ENCODE data around the gene PLSCR4. TPM values are rescaled to one million over a fixed set of nuclear protein-coding genes. Genes with fewer than 3 reads are reported as not detected.
"Not testable (repeated sequence)": the region's sequence is repeated elsewhere in the genome, so short reads cannot be mapped to it uniquely, and the experiment has no call there.

PLSCR4 gene
- total and polyA plus RNA-seq, 2 donors from 2014 or later: 11.9 to 33.0 TPM

DNA sequence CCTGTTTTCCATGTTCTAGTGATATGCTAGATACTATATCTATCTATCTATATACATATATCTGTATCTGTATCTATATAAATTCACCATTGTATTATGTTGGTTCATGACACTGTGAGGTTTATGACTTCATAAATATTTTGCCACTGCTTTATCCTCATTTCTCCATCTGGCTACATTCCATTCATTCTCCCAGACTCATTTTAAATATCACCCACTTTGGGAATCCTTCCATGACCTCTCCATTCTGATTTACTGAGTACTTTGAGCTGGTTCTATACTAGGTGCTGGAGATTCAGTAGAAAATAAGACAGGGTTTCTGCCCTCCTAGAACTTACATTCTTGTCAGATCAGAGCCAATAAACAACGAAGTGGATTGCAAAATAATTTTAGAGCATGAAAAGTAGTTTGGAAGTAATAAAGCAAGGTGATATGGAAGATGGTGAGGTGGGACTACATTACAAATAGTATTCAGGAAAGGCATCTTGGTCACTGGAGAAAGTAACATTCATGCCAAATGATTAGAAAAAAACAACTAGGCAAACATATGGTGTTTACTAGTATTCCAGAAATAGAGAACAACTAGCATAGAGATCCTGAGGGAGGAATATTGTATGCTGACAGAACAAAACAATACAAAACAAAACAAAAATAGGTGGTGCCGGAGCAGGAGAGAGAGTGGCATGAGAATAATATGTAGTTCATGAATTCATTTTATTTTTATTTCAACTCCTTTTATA lies 11.6 kb upstream of the PLSCR4 start:
- Histone ChIP-seq H3K4me3 (ENCODE audit: low read length in 3 of 3) (no peak overlapping the region), H3K4me1 (ENCODE audit: control insufficient read depth in 2 of 3, insufficient read depth in 2 of 3, low read depth in 1 of 3, low read length in 3 of 3) (no peaks in the 10 kb centered on the region), H3K9ac (ENCODE audit: low read length in 3 of 3) (no peak overlapping the region), H3K27me3 (ENCODE audit: control insufficient read depth, insufficient read depth, low read length) (no peaks in the 10 kb centered on the region), H3K36me3 (ENCODE audit: control insufficient read depth in 2 of 3, insufficient read depth in 3 of 3, low read length in 3 of 3) (no peaks in the 10 kb centered on the region), H3K9me3 (ENCODE audit: control insufficient read depth in 2 of 3, insufficient read depth in 1 of 3, low read length in 3 of 3) (no peaks in the 10 kb centered on the region), H3K27ac (ENCODE audit: low read depth in 2 of 2, low read length in 2 of 2) (no peak overlapping the region)
- intact Hi-C loops (cut with DNase I): no loop called here
- DNase-seq (no peak), FAIRE-seq (no peak)
- TF ChIP-seq, protein P1, sequence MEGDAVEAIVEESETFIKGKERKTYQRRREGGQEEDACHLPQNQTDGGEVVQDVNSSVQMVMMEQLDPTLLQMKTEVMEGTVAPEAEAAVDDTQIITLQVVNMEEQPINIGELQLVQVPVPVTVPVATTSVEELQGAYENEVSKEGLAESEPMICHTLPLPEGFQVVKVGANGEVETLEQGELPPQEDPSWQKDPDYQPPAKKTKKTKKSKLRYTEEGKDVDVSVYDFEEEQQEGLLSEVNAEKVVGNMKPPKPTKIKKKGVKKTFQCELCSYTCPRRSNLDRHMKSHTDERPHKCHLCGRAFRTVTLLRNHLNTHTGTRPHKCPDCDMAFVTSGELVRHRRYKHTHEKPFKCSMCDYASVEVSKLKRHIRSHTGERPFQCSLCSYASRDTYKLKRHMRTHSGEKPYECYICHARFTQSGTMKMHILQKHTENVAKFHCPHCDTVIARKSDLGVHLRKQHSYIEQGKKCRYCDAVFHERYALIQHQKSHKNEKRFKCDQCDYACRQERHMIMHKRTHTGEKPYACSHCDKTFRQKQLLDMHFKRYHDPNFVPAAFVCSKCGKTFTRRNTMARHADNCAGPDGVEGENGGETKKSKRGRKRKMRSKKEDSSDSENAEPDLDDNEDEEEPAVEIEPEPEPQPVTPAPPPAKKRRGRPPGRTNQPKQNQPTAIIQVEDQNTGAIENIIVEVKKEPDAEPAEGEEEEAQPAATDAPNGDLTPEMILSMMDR (IDR thresholded peaks at IDR 0.05; ENCODE audit: borderline replicate concordance, extremely low read depth, insufficient read depth): no peak

DNA sequence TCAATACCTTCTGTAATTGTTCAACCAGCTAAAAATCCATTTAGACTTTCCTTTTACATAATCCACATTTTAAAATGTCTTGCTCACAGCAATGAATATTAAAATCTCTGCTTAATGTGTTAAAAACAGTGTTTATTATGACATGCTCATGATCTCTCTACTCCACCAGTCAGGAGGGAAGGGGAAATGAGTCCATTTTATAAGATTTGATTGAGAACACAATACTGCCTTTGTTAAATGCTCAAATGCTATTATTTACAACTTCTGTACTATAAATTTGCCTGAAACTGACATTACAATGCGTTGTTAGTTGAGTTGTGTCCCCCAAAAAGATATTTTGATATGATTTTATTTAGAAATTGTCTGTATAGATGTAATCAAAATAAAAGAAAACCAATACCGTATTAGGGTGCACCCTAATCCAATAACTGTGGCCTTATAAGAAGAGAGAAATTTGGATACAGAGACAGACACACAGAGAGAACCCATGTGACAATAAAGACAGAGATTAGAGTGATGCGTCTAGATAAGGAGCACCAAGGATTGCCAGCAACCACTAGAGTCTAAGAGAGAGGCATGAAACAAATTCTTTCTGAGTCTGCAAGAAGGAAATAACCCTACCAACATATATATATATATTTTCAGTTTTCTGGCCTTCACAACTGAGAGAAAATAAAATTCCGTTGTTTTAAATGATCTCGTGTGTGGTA lies 9.1 kb upstream of the PLSCR4 start:
- no peaks in the 10 kb centered on the region for H3K36me3 ChIP-seq (ENCODE audit: control insufficient read depth in 2 of 3, insufficient read depth in 3 of 3, low read length in 3 of 3)
- no peak for FAIRE-seq
- no peaks in the 10 kb centered on the region for H3K27me3 ChIP-seq (ENCODE audit: control insufficient read depth, insufficient read depth, low read length)
- intact Hi-C loops (cut with DNase I): no loop called here
- DNase-seq: no peak
- H3K4me3 ChIP-seq (ENCODE audit: low read length in 3 of 3): no peak overlapping the region
- TF ChIP-seq, protein P1 (IDR thresholded peaks at IDR 0.05; ENCODE audit: borderline replicate concordance, extremely low read depth, insufficient read depth): no peak
- H3K9ac ChIP-seq (ENCODE audit: low read length in 3 of 3): no peak overlapping the region
- H3K4me1 ChIP-seq (ENCODE audit: control insufficient read depth in 2 of 3, insufficient read depth in 2 of 3, low read depth in 1 of 3, low read length in 3 of 3): no peaks in the 10 kb centered on the region
- no peak overlapping the region for H3K27ac ChIP-seq (ENCODE audit: low read depth in 2 of 2, low read length in 2 of 2)
- H3K9me3 ChIP-seq (ENCODE audit: control insufficient read depth in 2 of 3, insufficient read depth in 1 of 3, low read length in 3 of 3): no peaks in the 10 kb centered on the region

DNA sequence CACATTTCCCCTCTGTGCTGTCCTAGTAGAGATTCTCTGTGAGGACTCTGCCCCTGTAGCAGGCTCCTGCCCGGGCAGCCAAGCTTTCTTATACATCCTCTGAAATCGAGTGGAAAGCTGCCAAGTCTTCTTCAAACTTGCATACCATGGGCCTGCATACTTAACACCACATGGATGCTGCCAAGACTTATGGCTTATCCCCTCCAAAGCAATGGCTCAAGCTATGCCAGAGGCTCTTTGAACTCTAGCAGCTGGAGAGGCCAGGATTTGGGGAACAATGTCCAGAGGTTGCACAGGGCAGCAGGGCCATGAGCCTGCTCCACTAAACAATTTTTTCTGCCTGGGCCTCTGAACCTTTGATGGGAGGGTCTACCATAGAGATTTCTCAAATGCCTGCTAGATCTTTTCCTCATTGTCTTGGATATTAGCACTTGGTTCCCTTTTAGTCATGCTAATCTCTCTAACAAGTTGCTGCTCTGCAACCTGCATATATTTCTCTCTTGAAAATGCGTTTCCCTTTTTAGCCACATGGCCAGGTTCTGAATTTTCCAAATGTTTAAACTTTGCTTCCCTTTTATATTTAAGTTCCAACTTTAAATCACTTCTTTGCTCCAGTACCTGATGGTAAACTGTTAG lies 6.1 kb upstream of the PLSCR4 start:
- DNase-seq (no peak), FAIRE-seq (no peak)
- Histone ChIP-seq H3K27ac (ENCODE audit: low read depth in 2 of 2, low read length in 2 of 2) (no peak overlapping the region), H3K9me3 (ENCODE audit: control insufficient read depth in 2 of 3, insufficient read depth in 1 of 3, low read length in 3 of 3) (no peaks in the 10 kb centered on the region), H3K27me3 (ENCODE audit: control insufficient read depth, insufficient read depth, low read length) (no peaks in the 10 kb centered on the region), H3K9ac (ENCODE audit: low read length in 3 of 3) (no peak overlapping the region), H3K4me3 (ENCODE audit: low read length in 3 of 3) (no peak overlapping the region), H3K4me1 (ENCODE audit: control insufficient read depth in 2 of 3, insufficient read depth in 2 of 3, low read depth in 1 of 3, low read length in 3 of 3) (peaks cover 0 to under 1% (median 0%) of the 10 kb centered on the region in 3 donors), H3K36me3 (ENCODE audit: control insufficient read depth in 2 of 3, insufficient read depth in 3 of 3, low read length in 3 of 3) (no peaks in the 10 kb centered on the region)
- TF ChIP-seq, protein P1 (IDR thresholded peaks at IDR 0.05; ENCODE audit: borderline replicate concordance, extremely low read depth, insufficient read depth): no peak
- intact Hi-C loops (cut with DNase I): no loop called here

DNA sequence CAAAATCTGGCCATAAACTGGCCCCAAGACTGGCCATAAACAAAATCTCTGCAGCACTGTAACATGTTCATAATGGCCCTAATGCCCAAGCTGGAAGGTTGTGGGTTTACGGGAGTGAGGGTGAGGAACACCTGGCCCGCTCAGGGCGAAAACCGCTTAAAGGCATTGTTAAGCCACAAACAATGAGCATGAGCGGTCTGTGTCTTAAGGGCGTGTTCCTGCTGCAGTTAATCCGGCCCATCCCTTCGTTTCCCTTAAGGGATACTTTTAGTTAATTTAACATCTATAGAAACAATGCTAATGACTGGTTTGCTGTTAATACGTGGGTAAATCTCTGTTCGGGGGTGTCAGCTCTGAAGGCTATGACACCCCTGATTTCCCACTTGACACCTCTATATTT lies 1.5 kb upstream of the PLSCR4 start:
- H3K27me3 ChIP-seq (ENCODE audit: control insufficient read depth, insufficient read depth, low read length); H3K36me3 ChIP-seq (ENCODE audit: control insufficient read depth in 2 of 3, insufficient read depth in 3 of 3, low read length in 3 of 3); DNase-seq; H3K27ac ChIP-seq (ENCODE audit: low read depth in 2 of 2, low read length in 2 of 2); H3K9ac ChIP-seq (ENCODE audit: low read length in 3 of 3); H3K4me3 ChIP-seq (ENCODE audit: low read length in 3 of 3); H3K4me1 ChIP-seq (ENCODE audit: control insufficient read depth in 2 of 3, insufficient read depth in 2 of 3, low read depth in 1 of 3, low read length in 3 of 3); FAIRE-seq; H3K9me3 ChIP-seq (ENCODE audit: control insufficient read depth in 2 of 3, insufficient read depth in 1 of 3, low read length in 3 of 3); intact Hi-C loops (cut with DNase I): not testable (repeated sequence)
